T-helper 22 cell (primary cell): ENCODE results near the gene GNB1.

Experiments used
- DNase-seq: peaks from one replicate; pipeline ENCODE4 v3.0.0-alpha.2; 2020; ENCODE audit warnings: low read depth

GNB1 gene

GRCh38 chr1:1922956-1923833 is 32.3 kb upstream of the GNB1 start:
- DNase-seq, result no peak

DNA sequence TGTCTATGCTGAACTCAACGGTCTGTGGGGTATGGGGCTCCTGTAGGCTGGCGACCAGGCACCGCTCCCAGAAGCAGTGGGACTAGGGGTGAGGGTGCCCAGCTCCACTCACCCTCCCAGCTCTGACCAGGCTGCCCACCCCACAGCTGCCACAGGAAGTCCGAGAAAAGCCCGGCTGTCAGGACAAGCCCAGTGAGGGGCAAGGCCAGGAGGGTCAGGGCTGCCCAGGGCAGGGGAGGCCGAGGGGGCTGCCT is 31.7 kb upstream of the GNB1 start:
- no peak for DNase-seq

GRCh38 chr1:1921901-1922701 is 31.2 kb upstream of the GNB1 start:
- DNase-seq, result no peak

GRCh38 chr1:1921459-1921862 is 30.6 kb upstream of the GNB1 start:
- no peak for DNase-seq

DNA sequence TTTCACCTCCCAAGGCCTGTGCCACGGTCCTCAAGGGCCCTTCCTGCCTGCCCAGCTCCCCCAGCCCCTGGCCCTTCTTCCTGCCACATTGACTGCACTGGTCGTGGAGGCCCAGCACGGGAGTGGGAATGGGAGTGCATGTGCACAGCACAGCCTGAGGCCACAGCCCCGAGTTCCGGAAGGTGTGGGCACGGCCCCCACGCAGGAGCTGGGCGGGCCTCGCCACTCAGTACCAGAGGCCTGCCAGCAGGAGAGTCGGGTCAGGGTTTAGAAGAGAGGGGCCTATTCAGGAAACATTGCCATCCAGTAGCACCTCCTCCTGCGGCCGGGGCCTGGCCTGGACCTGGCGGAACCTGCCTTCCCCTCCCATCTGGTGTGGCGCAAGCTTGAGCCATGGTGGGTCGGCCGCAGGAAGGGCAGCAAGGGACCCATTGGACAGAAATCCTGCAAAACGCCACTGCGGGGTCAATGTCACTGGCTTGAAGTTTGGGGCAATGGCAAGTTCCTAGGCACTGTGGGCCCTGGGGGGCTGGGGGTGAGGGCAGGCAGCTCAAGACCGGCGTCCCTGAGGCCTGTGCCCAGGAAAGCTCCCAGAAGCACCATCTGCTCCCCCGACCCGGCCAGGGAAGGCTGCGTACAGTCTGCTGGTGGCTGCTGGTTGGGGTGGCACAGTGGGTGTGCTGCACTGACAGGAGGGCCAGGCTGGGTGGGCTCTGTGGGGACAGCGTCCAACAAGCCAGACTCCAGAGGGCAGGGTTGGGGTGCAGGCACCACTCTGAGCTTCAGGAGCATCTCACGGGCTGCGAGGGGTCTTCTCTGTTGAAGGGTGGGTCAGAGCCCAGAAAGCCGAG is 29.9 kb upstream of the GNB1 start:
- no peak for DNase-seq

- no peak for DNase-seq
Measured at GRCh38 chr1:1920057-1920607, 29.2 kb upstream of the GNB1 start.

- DNase-seq, result peak; percentile 99
Measured at GRCh38 chr1:1919304-1920056, 28.6 kb upstream of the GNB1 start.

DNA sequence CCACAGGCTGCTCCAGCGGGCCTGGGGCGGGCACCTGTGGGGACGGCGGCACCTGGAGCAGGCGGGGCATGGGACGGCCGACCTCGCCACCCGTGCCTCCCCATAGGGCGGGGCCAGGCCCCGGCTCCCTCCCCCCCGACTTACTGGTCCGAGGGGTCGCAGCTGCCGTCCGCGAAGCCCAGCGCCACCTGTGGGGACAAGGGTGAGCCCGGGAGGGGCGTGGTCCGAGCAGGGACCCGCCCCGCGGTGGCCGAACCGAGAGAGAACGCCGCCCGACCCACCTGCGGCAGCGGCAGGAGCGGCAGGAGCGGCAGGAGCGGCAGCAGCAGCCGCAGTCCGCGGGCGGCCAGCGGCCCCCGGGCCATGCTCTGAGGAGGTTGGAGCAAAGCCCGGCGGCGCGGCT is 28.0 kb upstream of the GNB1 start, which contains the start of gene TMEM52:
Gene TMEM52 (minus strand): TSS at position 379 of the 403 bp plus-strand sequence. CDS start 14 bp downstream, at position 365.
- DNase-seq, result no peak

DNA sequence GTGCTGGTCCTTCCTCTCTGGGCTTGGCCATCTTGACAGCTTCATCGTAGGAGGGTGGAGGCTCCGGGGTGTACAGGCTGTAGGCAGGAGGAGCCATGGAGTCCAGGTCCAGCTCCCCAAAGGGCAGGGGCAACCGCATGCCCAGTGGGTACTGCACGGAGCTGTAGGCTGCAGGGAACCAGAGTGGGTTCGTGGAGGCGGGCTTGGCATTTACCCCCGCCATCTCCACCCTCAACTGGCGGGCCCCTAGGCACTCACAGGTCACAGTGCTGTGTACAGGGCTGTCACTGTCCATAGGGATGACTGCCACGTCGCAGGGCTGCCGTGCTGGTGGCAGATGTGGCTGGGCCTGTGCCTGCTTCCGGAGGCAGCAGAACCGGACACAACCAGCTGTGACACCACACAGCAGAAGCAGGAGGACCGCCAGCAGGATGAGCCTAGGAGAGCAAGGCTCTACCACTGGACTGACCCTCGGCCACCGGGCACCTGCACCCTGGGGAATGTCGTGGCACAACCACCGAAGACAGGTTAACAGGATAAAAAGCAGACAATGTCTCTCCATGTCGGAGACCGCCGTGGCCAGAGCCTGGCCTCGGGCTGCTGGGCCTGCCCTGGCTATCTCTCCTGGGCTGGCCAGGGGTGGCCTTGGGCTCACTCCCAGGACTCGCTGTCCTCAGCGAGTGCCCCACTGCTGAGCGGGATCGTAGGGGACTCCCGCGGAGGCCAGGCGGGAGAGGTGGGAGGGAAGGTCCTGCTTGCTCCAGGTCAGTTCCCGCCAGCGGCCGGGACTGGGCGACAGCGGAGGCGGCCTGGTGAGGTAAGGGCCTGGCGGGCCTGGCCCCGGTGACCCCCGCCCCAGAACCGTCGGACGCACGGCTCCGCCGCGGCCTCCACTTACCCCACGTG is 27.4 kb upstream of the GNB1 start:
- no peak for DNase-seq

DNA sequence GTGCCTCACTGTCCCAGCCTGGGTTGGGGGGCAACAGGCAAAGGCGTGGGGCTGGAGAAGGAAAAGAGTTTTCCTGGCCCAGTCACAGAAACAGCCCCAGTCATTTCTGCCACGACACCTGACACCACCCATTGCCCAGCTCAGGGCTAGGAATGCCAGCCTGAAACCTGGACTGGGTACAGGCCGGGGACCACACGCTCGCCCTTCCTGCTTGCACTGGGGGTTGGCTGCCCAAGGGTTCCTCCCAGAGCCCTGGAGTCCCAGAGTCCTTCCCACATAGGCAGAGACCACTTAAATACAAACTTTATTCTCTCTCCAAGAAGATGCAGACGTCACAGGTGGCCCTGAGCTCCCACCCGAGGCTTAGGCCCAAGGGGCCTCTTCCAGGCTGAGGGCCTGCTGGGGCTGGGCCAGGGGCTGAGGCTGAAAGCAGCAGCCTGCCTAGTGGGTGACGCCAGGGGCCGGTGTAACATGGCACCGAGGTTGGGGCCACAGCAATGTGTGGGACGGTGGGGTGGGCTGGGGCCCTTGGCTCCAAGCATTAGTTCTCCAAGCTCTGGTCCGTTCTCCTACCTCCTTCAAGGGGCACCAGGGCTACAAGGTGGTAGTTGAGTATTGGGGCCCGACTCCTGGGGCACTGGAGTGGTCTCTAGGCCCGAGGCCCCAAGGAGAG is 26.6 kb upstream of the GNB1 start:
- no peak for DNase-seq

- DNase-seq, result no peak
Measured at GRCh38 chr1:1916851-1917251, 26.0 kb upstream of the GNB1 start.

GRCh38 chr1:1915911-1916840 is 25.3 kb upstream of the GNB1 start:
- DNase-seq, result no peak

GRCh38 chr1:1914971-1915692 is 24.2 kb upstream of the GNB1 start, which contains the start of gene CALML6:
Gene CALML6, plus strand, starts transcription at chr1:1915260. Its CDS starts 21 bp downstream, at chr1:1915281.
- no peak for DNase-seq

DNA sequence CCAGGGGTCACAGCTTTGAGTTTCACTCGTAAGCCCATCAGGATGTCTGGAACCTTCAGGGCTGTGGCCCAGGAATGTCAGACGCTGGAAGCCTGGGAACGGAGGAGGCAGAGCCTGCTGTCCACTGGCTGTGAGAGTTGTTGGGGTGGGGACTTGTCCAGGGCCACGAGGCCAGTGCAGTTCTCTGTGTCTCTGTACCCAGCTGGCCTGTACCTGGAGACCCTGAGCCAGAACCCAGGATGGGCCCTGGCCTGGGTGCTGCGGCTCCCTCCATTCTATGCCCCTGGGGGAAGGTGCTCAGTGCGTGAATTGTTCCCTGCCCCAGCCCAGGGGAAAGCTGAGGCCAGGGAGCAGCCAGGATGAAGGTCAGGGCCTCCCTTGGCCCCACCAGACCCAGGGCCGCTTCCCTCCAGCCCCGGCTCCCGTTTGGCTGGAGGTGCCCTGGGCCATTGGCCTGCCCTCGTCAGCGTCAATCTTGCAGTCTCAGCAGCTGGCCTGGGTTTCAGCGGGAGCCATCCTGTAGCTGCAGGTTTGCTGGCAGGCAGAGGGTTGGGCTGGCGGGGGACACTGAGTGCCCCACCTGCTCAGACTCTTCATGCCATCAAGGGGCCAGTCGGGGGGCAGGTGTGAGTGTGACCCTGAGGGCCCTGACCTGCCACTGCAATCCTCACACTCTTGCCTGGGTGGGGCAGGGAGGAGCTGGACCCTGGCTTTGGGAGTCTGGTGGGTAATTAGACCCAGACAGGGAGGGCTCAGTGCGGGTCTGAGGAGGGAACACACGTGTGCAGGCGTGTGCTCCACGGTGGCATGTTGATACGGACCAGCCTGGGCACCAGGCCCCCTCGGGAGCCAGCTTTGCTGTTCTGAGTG is 23.4 kb upstream of the GNB1 start:
- DNase-seq, result no peak

DNA sequence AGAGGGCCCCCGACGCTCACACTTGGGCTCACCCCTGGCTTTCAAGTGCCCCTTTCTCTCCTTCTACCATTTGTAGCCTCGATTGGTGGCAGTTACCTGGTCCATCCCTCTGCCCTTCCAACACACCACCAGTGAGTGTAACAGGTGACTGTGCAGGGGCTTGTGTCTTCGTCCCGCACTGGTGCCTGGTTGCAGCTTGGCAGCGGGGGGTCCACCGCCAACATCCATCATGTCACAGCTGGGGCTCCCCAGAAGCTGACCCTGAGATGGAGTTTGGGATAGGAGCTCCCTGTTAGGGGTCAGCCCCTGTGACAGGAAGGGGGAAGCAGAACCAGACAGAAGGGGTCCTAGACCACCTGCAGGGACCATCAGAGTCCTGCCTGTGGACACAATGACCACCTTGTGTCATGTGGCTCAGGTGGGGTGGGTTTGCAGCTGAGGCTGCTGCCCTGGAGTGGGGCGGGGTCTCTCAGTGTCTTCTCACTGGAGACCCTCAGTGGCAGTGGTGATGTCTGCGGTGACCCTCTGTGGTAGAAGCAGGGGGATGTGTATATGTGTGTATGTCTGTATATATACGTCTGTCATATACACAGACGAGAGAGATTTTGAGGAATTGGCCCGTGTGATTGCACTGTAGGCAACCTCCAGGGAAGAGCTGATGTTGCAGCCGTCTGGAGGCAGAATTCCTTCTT is 20.6 kb upstream of the GNB1 start:
- DNase-seq, result no peak

DNA sequence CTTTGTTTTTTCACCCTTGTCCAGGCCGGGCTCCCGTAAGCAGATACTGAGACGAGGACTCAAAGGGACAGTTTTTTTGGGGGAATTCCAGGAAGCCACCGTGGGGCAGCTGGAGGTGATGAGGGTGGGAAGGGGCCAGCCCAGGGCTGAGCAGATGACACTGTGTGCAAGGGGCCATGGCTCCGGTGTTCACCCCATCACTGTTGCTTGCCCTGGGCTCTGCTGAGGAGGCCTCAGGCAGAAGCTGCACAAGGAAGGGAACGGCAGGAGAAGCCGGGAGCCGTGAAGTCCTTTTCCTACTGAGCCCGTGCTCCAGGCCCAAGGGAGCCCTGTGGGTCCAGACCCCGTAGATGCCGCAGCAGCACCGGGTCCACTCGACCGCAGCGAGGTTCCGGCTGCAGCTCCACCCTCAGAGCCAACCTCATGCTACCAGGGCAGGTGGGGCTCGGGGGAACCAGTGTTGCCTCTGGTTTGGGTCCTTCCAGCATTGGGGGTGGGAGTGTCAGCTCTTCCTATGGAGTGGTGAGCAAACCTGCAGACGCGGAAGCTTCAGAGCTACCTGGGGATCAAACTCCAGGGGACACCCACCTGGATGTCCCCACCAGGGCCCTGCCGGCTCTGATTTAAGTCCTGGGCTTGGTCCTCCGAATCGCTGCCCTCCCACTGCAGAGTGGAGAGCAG is 19.9 kb upstream of the GNB1 start:
- DNase-seq, result no peak
